ENCODE data around the gene ECSCR.
"Not testable (repeated sequence)": the region's sequence is repeated elsewhere in the genome, so short reads cannot be mapped to it uniquely, and the experiment has no call there.

ECSCR gene

DNA sequence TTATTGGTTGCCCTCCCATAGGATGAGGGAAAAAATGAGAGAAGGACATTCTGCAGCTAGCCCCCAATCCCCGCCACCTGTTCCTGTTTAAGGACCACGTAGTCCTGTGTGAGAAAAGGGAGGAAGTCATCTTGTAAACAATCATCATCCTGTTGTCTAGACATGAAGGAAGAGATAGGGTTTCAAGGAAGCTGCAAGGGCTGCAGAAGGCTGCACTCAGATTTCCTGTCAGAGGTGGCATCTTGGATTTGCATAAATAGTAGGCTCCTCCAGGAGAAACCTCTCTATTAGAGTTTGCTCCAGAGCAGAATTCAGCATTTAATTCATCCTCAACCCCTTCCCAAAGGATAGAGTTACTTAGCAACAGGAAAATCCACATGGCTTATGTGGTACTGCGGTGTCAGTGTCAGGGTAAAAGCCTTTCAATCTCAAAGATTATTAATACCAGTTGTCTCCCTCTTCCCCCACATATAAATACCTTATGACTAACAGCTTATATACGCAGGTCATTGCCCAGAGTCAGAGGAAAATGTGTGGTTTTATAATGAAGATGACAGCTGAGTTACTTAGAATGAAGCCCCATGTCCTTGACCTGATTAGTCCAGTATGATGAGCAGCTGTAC, 18.6 kb downstream of the ECSCR start:
- DNase-seq = peak; percentile 41

DNA sequence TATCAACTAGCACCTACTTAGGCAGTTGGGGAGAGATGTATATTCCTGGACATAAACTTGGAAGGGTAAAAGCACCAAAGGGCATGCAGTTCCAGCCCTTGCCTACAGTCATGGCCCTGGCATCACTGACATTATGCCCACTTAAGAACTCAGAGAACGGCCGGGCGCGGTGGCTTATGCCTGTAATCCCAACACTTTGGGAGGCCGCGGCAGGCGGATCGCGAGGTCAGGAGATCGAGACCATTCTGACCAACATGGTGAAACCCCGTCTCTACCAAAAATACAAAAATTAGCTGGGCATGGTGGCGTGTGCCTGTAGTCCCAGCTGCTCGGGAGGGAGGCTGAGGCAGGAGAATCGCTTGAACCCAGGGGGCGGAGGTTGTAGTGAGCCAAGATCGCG, 22.1 kb downstream of the ECSCR start:
- DNase-seq = not testable (repeated sequence)

DNA sequence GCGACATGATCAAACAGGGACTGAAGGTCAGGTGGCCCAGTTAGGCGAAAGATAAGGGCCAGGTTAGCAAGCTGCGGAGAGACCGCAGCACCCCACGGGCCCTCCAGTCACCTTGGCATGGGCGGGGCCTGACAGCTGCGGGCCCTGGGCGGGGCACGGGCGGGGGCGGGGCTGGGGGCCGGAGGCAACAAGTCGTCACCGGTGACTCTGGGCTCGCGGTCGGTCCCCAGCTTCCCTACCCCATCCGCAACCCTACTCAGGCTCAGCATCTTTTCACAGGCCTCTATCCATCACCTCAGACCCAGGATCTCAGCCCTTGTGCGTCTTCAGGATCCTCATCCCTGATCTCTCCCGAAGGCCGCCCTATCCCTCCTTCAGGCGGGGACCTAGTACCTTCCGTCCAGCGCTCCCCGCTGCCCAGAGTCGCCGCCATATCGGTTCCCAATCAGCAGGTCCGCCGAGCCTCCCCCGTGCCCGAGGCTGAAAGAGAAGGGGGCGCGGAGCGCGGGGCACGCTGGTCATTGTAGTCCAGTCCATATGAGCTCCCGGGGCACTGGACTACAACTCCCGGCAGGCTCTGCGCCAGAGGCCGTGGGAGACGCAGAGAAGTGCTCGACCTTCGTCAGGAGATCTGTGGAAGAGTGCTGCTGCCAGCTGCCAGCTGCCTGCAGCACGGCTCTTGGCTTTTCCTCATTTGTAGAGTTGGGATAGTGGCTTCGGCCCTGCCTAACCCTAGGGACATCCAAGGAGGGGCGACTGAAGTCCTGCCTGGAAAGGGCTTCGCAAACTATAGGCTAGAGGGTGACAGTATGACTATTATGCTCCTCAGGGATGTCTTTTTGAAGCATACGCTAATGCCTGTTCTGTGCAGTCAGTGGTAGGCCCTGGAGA, 23.3 kb downstream of the ECSCR start, which contains the start of gene DNAJC18:
DNAJC18 (minus strand) TSS at position 513 of the 891 bp plus-strand sequence; CDS start at position 433, 80 bp downstream.
- DNase-seq = peak; percentile 90

DNA sequence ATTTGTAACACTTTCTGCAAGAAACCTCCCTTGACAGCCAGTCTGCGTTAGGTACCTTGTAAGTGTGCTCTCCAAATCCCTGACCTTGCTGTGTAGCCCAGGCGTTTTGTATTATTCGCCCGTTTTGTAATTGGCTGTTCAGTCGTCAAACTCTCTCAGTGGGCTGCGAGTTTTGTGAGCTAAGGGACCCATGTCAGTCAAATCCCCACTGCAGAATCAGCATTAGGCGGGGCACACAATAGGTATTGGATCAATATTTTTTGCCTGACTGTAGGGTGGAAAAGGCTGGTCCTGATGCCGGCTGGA, 23.9 kb downstream of the ECSCR start:
- no peak for DNase-seq

GRCh38 chr5:139435676-139436075, 26.9 kb downstream of the ECSCR start:
- no peak for DNase-seq

GRCh38 chr5:139431706-139432105, 30.8 kb downstream of the ECSCR start:
- DNase-seq = no peak

DNA sequence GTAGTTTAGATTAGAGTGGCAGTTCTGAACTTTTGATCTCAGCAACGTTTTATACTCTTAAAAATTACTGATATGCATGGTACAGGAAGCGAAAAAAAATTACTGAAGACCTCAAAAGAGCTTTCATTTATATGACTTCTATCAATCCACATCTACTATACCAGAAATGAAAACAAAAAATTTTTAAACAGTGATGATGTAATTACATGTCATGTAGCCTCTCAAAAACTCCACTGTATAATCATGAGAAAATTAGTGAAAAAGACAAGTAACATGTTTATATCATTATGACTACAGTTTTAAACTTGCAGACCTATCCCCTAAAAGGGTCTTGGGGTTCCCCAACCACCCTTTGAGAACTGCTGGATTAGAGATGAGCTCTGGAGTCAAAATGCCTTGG, 32.5 kb downstream of the ECSCR start:
- no peak for DNase-seq

- DNase-seq = no peak
Measured at GRCh38 chr5:139426203-139426885, 36.2 kb downstream of the ECSCR start.

DNA sequence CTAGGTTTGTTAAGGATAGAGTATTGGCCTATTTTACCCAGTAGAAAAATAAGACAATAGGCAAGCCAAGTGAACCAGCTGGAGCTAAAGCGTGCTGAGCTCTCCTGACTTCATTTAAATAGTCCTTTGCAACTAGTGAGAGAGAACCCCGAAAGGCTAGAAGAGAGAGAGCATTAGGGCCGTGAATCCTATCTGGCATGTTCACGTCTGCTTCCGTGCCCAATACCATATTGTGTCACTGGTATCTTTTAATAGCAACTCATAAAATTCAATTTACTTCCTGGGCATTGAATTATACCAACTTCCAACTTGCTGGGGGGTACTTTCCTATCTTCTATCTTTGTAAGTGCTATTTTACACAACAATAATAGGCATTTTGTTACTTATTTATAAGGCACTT, 37.0 kb downstream of the ECSCR start:
- DNase-seq = no peak

DNA sequence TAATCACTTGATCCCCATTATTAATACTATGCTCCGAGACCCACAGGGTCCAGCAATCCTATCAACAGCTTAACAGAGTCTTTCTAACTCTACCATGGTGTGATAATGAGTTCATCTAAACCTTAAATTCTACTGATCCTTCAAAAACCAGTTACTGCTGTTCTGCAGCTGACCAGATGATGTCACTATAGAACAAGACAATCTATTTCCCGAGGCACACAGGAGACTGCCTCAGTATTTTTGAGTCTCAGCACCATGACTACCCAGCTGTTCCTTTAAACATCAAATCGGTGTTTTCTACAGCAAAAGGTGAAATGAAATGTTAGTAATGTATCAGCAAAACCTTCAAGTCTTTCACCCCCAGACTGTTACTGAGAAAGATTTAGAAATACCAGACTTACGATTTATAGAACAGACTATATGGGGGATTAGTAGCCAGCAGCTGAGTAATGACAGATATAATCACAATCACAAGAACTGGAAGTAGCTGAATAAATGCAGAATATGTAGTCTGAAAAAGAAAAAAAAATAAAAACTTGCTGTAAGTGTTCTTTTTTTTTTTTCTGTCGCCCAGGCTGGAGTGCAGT, 40.1 kb downstream of the ECSCR start:
- DNase-seq = peak; percentile 87

- no peak for DNase-seq
Measured at GRCh38 chr5:139419226-139420192, 43.0 kb downstream of the ECSCR start.

DNA sequence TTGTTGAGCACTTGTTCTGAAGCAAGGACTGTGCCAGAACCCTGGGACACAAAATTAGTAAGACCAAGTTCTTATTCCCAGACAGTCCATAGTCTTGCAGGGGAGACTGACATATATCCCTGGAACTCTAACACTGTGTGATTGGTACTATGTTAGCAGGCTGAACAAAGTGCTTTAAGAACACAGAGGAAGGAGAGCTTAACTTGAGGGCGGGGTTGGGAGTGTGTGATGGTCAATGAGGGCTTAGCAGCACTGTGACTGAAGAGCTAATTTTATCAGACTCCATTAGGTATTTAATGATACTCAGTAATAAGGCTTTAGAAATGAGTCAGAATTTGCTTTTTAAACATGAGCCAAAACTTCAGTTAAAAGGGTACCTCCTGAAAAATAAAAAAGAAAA, 43.8 kb downstream of the ECSCR start:
- no peak for DNase-seq

- DNase-seq = no peak
Measured at GRCh38 chr5:139417214-139417613, 45.3 kb downstream of the ECSCR start.

DNA sequence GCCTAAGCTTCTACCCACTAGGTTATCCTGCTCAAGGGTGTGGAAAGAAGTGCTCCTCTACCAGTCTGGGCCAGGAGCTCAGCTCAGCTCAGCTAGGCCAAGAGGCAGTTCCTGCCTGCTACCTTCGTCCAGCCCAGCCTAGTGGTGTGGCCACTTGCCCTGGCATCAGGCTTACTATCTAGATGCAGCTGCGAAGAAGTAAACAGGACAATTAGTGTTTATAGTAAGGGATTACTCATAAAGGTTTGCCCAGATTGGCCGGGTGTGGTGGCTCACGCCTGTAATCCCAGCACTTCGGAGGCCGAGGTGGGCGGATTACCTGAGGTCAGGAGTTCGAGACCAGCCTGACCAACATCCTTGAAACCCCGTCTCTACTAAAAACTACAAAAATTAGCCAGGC, 45.9 kb downstream of the ECSCR start:
- DNase-seq = no peak

DNA sequence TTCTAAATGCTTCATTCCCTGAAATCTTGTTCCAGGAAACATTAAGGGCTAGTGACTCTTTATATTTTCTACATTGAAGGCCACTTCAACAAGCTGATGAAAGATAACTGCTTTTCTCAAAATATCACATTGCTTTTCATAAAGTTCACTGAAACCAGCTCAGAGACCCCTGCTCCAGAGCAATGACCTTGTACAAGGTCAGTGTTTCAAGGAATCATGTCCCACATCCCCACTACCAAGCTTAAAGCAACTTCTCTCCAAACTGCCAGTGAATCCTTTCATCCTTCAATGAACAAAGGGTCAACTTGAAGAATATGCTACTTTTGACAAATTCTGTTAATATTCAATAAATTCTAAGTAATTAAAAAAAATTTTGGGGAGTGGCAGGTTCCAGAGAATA, 46.7 kb downstream of the ECSCR start:
- DNase-seq = no peak

DNA sequence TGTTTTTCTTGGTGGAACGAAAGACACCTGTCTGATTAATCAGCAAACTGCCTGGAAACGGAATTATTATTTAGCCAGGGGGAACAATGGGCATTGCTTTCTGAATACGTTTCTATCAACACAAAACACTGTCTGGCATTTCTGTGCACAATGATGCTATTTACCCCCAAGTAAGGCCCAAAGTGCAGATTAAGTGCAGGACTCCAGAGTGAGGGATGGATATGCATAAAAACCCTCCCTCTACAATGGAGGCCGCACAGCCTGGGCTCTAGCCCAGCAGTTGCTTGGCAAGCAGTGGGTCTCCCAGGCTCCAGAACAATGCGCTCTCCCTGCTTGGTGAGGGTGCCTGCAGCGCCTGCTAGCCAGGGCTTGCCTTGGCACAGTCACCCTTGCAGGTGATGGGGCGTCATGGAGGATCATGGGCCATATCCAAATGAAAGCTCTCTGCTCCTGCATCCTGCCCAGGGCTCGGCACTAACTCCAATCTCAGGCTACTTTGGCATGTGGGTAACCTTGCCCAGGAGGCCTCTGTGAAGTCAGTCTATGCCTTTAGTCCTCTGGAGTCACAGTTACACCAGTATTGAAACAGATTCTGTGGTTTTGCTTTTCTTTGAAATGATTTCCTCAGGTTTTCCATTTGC, 47.2 kb downstream of the ECSCR start:
- DNase-seq = no peak

DNA sequence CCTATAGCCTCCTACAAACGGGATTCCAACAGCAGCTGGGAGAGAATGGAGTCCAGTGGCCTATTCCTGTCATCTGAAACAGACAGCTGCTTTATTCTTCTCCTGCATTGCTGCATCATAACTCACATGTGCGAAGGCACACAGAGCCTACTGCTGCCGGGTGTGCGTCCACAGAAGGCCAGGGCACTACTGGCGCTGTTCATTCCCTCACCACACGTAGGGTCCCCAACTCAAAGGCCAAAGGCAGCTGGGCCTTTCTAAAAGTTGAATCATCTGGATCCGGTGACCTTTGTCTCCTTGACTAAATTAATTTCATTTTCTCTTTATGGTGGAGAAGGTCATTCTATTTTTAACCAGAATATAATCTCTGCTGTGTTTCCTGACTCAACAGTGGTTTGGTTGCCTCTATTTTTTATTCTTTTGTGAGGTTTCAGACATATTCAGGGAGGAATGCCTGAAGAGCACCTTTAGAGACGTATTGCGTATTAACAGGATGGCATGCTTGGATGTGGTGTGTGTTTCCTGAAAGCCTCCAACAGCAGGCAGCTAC, 47.9 kb downstream of the ECSCR start:
- DNase-seq = no peak

- DNase-seq = no peak
Measured at GRCh38 chr5:139413963-139414362, 48.6 kb downstream of the ECSCR start.

DNA sequence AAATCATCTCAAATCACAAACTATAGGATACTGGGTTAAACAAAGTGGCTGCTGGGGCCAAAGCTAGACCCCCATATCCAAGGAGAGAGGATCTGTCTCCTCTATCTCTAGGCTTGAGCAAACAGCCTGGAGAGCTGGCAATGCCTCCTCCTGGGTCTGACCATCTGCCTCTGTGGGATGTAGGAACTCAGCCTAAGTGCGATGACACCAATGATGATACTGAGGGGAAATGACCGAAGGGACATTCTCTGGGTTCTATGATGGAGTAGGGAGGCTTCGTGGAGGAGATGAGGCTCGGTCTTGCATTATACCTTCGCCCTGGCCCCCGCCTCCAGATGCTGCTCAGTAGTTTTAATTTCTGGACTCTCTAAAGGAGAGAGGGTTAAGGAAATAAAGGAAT, 49.4 kb downstream of the ECSCR start:
- no peak for DNase-seq

DNA sequence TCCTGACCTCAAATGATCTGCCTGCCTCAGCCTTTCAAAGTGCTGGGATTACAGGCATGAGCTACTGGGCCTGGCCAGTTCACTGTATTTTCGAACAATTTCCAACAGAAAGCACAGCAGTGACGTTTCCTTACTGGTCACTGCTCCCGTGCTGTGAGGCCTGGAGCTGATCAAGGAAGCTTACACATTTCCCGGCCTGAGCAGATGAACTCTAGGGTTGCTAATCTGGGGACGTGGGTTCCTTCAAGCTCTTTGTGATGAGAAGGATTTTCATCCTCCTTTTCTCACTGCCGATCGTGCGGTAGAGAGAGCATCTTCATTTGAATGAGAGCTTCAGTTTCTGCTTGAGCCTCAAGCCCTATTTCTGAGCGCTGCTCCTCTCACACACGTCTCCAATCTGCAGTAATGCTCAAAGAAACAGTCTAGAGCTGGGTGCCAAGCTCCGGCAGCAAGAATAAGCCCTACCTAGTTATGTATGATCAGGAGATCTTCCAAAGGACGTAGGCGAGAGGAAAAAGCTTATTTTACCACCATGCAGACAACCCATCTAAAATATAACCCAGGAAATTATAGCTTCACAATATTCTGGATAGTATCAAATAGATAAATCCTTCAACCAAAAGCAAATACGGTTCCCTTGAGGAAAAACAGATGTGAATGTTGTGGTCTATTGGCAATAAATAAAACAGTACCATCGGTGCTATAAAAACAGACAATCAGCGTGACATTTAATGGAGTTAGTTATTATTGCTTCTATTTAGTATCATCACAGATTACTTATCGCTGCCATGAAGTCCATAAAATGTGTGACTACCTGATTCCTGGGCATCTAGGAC, 51.3 kb downstream of the ECSCR start:
- no peak for DNase-seq
